Breast epithelium (tissue), 4 donors: ENCODE data around the gene PDPK1. TPM values are rescaled to one million over a fixed set of nuclear protein-coding genes. Genes with fewer than 3 reads are reported as not detected.

Experiments
- DNase-seq, 2 donors: peaks; one replicate each; pipeline ENCODE4 v3.0.0-alpha.2; 2019; ENCODE audit warnings: low spot score in 2 of 2
- H3K27ac ChIP-seq, 2 donors: fragments of 200-600 bp; sonication (generic) in 1 of 2; one replicate each; pipeline ENCODE4 v1.5.1; 2016 to 2019; ENCODE audit warnings: mild to moderate bottlenecking in 1 of 2
- H3K27me3 ChIP-seq, 2 donors: fragments of 200-600 bp; sonication (generic) in 1 of 2; one replicate each; pipeline versions ENCODE4 v1.5.1 to v1.6.0; 2017 to 2019; ENCODE audit warnings: control low read depth in 1 of 2, mild to moderate bottlenecking in 1 of 2
- H3K36me3 ChIP-seq: fragments of 200-600 bp; one replicate; pipeline ENCODE4 v1.5.1; 2019
- H3K4me1 ChIP-seq, 2 donors: fragments of 200-600 bp; sonication (generic); one replicate each; pipeline ENCODE4 v1.5.1; 2016 to 2019; ENCODE audit warnings: control low read depth in 1 of 2
- H3K4me3 ChIP-seq, 3 donors: fragments of 200-600 bp; sonication (generic); 1 replicate in 2 of 3; 2 replicates in 1 of 3; pipeline ENCODE4 v1.5.1; 2016 to 2019; ENCODE audit warnings: mild to moderate bottlenecking in 3 of 3, moderate library complexity in 2 of 3
- H3K9me3 ChIP-seq, 2 donors: fragments of 200-600 bp; sonication (generic) in 1 of 2; one replicate each; pipeline ENCODE4 v1.5.1; 2016 to 2019; ENCODE audit warnings: control low read depth in 1 of 2
- CTCF ChIP-seq, 3 donors: fragments of 450-650 bp; IDR thresholded peaks; one replicate each; pipeline ENCODE4 v1.5.1; 2016 to 2017; ENCODE audit warnings: antibody characterized with exemption in 3 of 3, mild to moderate bottlenecking in 3 of 3, moderate library complexity in 3 of 3
- POLR2A ChIP-seq: fragments of 450-650 bp; IDR thresholded peaks from one replicate; pipeline ENCODE4 v1.6.1; 2016; ENCODE audit warnings: antibody characterized with exemption, mild to moderate bottlenecking, moderate library complexity
- POLR2AphosphoS5 ChIP-seq, 3 donors: sonication (generic); formaldehyde crosslinking; IDR thresholded peaks; one replicate each; pipeline ENCODE4 v1.6.1; 2017; ENCODE audit warnings: antibody characterized with exemption in 3 of 3
- intact Hi-C: fragments of 100-400 bp; cut with DNase I; formaldehyde crosslinking; loops from one replicate; pipeline ENCODE4 v1.15.1; 2023; ENCODE audit warnings: low total_unique reads
- total RNA-seq, 3 donors: library from RNA; depleted of rRNA; stranded (reverse); fragments of >200 nt; gene quantifications; one replicate each; pipeline ENCODE4 v1.1.0, GENCODE V29; 2016

PDPK1 gene
- total RNA-seq, 3 donors from 2014 or later: 28.8 to 32.8 (median 29.4) TPM

- Histone ChIP-seq H3K27ac (no peak overlapping the region), H3K9me3 (no peaks in the 10 kb centered on the region), H3K36me3 (no peaks in the 10 kb centered on the region), H3K4me3 (no peak overlapping the region), H3K27me3 (no peaks in the 10 kb centered on the region), H3K4me1 (peaks cover 3% of the 10 kb centered on the region in 2 donors)
- TF ChIP-seq CTCF (IDR thresholded peaks at IDR 0.05): no peak
- no peak for TF ChIP-seq POLR2AphosphoS5 (IDR thresholded peaks at IDR 0.05)
- no peak for TF ChIP-seq POLR2A
- no peak for DNase-seq
- intact Hi-C loops: no loop called here
Measured at GRCh38 chr16:2526135-2526534, 11.7 kb upstream of the PDPK1 start.

DNA sequence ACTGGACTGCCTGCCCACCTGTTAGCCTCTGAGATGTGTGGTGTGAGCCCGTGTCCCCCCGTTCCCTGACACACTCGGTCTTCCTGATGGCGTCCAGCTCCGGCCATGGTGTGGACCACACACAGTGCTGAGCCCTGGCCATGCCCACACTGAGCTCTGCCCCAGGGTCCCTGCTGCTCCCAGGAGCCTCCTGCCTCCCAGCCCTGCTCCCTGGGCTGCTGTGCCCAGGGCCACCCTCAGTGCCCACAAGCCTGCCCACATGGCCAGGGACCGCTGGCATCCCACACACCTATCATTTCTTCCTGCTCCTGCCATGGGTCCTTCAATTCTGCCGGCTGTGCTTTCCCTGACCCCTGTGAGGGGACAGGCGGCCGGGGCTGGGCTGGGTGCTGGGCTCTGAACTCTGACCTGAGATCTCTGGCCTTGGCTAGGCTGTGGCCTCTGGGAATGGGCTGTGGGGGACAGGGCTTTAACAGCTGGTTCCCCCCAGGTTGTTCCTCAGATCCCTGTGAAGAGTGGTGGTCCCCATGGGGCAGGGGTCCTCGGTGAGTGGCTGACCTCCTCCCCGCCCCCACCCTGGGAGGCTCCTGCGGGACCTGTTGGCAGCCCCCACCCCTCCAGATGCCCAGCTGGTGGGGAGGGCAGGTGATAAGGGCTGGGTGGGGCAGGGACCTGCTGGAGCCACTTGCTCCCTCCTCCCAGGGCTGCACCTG lies 10.6 kb upstream of the PDPK1 start:
- no peak overlapping the region for H3K4me3 ChIP-seq
- TF ChIP-seq POLR2AphosphoS5 (IDR thresholded peaks at IDR 0.05): no peak
- no peak for TF ChIP-seq POLR2A
- no peak for TF ChIP-seq CTCF (IDR thresholded peaks at IDR 0.05)
- intact Hi-C loops: no loop called here
- no peak overlapping the region for H3K27ac ChIP-seq
- H3K27me3 ChIP-seq: no peaks in the 10 kb centered on the region
- H3K36me3 ChIP-seq: no peaks in the 10 kb centered on the region
- DNase-seq: no peak
- H3K9me3 ChIP-seq: no peaks in the 10 kb centered on the region
- peaks cover 0 to 7% of the 10 kb centered on the region in 2 donors for H3K4me1 ChIP-seq

DNA sequence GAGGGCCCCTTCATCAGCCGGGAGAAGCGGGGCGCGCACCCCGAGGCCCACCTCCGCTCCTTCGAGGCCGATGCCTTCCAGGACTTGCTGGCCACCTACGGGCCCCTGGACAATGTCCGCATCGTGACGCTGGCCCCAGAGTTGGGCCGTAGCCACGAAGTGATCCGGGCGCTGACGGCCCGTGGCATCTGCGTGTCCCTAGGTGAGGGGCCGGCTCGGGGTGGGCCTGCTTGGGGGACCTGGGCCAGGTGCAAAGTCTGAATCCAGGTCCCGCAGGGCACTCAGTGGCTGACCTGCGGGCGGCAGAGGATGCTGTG lies 10.1 kb upstream of the PDPK1 start:
- intact Hi-C loops: no loop called here
- no peaks in the 10 kb centered on the region for H3K36me3 ChIP-seq
- no peak overlapping the region for H3K27ac ChIP-seq

DNA sequence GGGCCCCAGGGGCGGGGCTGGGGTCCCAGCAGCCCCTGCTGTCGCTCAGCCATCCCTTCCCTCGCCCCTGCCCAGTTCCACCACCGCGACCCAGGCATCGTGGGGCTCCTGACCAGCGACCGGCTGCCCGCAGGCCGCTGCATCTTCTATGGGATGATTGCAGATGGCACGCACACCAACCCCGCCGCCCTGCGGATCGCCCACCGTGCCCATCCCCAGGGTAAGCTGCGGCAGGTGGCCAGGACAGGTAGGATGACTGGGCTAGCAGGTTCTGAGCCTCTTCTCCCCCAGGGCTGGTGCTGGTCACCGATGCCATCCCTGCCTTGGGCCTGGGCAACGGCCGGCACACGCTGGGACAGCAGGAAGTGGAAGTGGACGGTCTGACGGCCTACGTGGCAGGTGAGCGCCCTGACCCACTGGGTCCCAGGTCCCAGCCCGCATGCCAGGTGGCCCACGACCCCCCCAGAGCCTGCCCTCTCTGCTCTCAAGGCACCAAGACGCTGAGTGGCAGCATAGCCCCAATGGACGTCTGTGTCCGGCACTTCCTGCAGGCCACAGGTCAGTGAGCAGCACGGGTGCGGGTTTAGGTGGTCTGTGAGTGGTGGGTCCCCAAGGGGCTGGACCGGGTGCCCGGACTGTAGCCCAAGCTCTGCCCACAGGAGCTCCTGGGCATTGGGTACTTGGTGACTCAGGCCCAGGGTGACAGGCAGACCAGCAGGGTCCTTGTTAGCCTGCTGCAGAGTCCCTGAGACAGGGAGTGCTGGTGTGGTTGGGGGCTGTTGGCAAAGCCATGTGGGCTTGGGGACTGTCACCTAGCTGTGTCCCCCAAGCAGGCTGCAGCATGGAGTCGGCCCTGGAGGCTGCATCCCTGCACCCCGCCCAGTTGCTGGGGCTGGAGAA lies 9.4 kb upstream of the PDPK1 start:
- H3K36me3 ChIP-seq: no peaks in the 10 kb centered on the region
- H3K27me3 ChIP-seq: no peaks in the 10 kb centered on the region
- H3K4me1 ChIP-seq: peaks cover 0 to 7% of the 10 kb centered on the region in 2 donors
- TF ChIP-seq POLR2AphosphoS5 (IDR thresholded peaks at IDR 0.05): no peak
- no peak for TF ChIP-seq POLR2A
- intact Hi-C loops: no loop called here
- H3K4me3 ChIP-seq: no peak overlapping the region
- H3K27ac ChIP-seq: no peak overlapping the region
- no peaks in the 10 kb centered on the region for H3K9me3 ChIP-seq
- no peak for DNase-seq

More for the DNA sequence above, 10.1 kb upstream of the PDPK1 start:
- H3K27me3 ChIP-seq: no peaks in the 10 kb centered on the region
- H3K4me3 ChIP-seq: no peak overlapping the region
- no peak for DNase-seq
- H3K4me1 ChIP-seq: peaks cover 0 to 7% of the 10 kb centered on the region in 2 donors
- no peak for TF ChIP-seq POLR2A
- no peak for TF ChIP-seq CTCF (IDR thresholded peaks at IDR 0.05)
- no peak for TF ChIP-seq POLR2AphosphoS5 (IDR thresholded peaks at IDR 0.05)
- no peaks in the 10 kb centered on the region for H3K9me3 ChIP-seq

DNA sequence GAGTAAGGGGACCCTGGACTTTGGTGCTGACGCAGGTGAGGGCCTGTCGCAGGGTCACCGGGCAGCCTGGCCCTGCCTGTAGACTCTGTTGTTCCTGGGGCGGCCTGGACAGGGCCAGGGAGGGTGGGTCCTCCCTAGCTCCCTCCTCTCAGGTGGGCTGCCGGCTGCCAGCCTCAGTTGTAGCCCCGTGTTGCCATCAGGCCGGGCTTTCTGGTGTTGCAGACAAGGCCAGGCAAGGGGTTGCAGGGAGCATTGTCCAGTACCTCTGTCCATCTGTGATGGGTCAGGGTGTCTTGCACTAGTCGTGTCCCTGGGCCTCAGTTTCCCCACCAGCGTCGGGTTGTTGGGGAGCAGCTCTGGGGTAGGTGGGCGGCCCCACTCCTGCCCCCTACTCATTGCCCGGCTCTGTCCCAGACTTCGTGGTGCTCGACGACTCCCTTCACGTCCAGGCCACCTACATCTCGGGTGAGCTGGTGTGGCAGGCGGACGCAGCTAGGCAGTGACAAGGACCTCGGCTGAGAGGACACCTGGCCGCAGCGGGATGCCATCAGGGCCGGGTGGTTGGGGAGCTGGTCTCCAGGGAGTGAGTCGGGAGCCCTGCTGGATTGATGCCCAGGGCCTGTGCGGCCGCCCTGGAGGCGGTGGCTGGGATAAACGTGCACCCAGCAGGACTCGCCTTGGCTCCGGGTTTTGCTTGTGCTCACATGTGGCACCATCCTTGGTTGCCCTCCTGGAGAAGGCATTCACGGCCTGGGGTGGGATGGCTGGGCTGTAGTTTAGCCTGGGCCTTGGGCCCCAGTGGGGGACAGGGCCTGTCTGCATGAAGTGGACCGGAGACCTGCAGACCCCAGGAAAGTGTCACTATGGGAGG lies 8.5 kb upstream of the PDPK1 start:
- Histone ChIP-seq H3K4me1 (peaks cover 0 to 7% of the 10 kb centered on the region in 2 donors), H3K27me3 (no peaks in the 10 kb centered on the region), H3K9me3 (no peaks in the 10 kb centered on the region), H3K4me3 (no peak overlapping the region), H3K36me3 (no peaks in the 10 kb centered on the region), H3K27ac (no peak overlapping the region)
- intact Hi-C loops: no loop called here
- TF ChIP-seq CTCF (IDR thresholded peaks at IDR 0.05) (no peak), POLR2A (no peak), POLR2AphosphoS5 (IDR thresholded peaks at IDR 0.05) (no peak)
- DNase-seq: no peak
